Superior temporal gyrus (tissue), 1 donor: ENCODE results near the gene RCBTB2.
"Not testable (repeated sequence)": the region's sequence is repeated elsewhere in the genome, so short reads cannot be mapped to it uniquely, and the experiment has no call there.

ENCODE experiments used
- DNase-seq: peaks from one replicate; pipeline ENCODE4 v3.0.0-alpha.2; 2016; ENCODE audit errors: extremely low spot score

The RCBTB2 gene

GRCh38 chr13:48494874-48495273 lies 38.0 kb downstream of the RCBTB2 start:
- DNase-seq, result no peak

GRCh38 chr13:48493851-48494250 lies 39.0 kb downstream of the RCBTB2 start:
- DNase-seq, result peak; percentile 76

- peak; percentile 31 for DNase-seq
Measured at GRCh38 chr13:48493066-48493765, 39.7 kb downstream of the RCBTB2 start.

GRCh38 chr13:48492470-48493065 lies 40.3 kb downstream of the RCBTB2 start:
- DNase-seq, result peak; percentile 76

- DNase-seq, result no peak
Measured at GRCh38 chr13:48492096-48492440, 40.8 kb downstream of the RCBTB2 start.

DNA sequence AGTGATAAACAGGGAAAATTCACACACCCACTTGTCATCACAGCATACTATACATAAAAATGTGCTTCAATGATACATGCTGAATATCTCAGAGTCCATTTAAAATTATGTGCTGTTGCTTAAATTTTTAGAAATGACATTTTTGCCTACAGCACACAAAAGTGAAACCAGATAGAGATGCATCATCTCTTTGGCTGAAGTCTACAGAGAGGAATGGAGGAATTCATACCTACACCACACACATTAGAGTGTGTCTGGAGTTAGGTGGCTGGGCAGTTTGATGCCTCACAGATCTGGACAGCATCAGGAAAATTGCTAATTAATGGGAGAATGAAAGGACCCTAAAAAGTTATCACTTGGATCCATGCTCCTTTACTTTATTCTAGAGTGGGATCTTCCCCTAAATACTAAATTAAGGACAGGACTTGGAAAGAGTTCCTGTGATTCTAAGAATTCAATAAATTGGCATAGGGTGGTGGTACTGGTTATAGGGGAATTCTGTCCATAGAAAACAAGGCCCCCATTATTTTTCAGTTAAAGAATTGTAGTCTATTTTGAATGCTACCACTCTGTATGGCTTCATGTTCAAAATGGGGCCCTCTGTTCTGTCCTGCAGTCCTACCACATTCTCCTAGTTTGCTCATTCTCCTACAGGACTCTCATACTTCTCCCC lies 41.3 kb downstream of the RCBTB2 start:
- DNase-seq, result peak; percentile 33

- DNase-seq, result no peak
Measured at GRCh38 chr13:48490241-48490640, 42.6 kb downstream of the RCBTB2 start.

DNA sequence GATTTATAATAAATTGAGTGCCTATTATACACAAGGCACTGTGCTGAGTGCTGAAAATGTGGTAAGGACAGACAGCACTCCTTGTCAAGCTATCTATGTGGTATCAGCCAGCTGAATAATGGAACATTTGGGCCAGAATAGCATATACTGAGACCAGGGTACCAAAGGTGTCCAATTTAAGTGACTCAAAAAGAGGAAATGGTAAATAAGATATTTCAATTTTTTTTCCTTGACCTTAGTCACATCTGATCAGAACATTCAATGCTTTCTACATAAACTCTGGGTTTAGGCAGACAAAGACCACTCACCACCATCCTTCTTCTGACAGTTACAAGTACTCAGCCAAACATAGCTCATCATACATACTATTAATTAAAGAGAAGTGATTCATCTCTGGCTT lies 43.2 kb downstream of the RCBTB2 start:
- DNase-seq, result no peak

DNA sequence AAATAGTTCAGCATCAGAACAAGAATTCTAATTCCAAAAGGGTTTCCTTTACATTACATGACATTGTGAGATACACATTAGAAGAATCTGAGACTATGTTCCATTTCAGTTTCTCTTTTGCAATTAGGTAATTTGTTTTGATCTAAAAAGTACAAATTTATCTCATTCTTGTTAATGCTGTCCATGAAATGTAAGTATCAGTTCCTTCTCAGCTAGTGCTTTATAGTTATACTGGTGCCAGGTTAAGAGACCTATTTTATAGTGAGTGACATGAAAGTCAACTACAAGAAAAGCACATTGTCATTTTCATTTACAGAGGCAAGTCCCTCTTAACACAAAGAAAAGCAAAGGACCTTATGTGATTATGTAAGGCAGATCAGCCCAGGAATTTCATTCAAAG lies 43.9 kb downstream of the RCBTB2 start:
- no peak for DNase-seq

DNA sequence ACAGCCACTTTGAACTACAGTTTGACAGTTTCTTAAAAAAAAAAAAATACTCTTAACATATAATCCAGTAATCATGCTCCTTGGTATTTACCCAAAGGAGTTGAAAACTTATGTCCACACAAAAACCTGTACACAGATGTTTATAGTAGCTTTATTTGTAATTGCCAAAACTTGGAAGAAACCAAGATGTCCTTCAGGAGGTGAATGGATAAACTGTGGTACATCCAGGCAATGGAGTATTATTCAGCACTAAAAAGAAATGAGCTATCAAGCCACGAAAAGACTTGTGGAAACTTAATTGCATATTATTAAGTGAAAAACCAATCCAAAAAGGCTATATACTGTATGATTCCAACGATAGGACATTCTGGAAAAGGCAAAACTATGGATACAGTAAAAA lies 44.9 kb downstream of the RCBTB2 start:
- no peak for DNase-seq

GRCh38 chr13:48486836-48487235 lies 46.0 kb downstream of the RCBTB2 start:
- DNase-seq, result no peak

DNA sequence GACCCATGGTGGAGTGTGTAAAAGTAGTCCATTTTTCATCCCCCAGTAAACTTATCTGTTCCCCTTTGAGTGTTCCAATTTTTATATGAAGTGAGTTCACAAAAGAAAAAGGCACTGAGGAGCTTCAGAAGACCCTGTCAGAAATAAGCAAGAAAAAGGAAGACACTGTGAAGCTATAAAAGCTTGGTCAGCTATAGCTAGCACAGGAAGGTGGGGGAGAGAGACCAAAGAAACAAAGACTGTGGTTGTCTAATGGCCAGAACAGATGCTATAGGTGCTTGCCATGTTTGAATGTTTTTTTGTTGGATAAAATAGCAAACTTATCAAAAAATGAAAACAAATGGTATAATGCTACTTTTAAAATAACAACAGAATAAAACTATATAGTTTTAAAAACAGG lies 46.5 kb downstream of the RCBTB2 start:
- DNase-seq, result no peak

GRCh38 chr13:48485432-48485831 lies 47.4 kb downstream of the RCBTB2 start:
- DNase-seq, result no peak

GRCh38 chr13:48483575-48483974 lies 49.3 kb downstream of the RCBTB2 start:
- DNase-seq, result no peak

DNA sequence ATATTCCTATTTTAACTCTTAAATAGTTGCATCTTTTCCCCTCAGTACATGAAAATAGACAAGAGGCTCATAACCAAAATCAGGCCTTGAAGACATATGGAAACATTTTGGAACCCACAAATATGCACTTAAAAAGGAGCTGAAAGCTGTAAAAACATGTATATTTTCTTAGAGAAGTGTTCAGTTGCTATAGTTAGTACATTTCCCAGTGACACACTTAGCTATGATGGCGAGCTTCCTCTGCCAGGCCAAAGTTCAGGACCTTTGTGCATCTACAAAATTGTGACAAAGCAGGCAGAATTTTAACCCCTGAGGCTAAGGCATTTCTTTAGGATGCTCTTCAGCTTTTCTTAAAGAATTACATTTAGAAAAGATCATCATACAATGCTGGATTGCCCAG lies 54.5 kb downstream of the RCBTB2 start:
- DNase-seq, result no peak

GRCh38 chr13:48477191-48477855 lies 55.6 kb downstream of the RCBTB2 start:
- peak; percentile 15 for DNase-seq

GRCh38 chr13:48476686-48477085 lies 56.2 kb downstream of the RCBTB2 start:
- peak; percentile 21 for DNase-seq

- DNase-seq, result peak; percentile 22
Measured at GRCh38 chr13:48476215-48476614, 56.7 kb downstream of the RCBTB2 start.

- no peak for DNase-seq
Measured at GRCh38 chr13:48475230-48475629, 57.6 kb downstream of the RCBTB2 start.

GRCh38 chr13:48457578-48458242 lies 75.2 kb downstream of the RCBTB2 start:
- no peak for DNase-seq

- DNase-seq, result no peak
Measured at GRCh38 chr13:48456546-48456945, 76.3 kb downstream of the RCBTB2 start.

- DNase-seq, result not testable (repeated sequence)
Measured at GRCh38 chr13:48451196-48451595, 81.7 kb downstream of the RCBTB2 start.
